Measurements from ENCODE around the gene THOC3. TPM values are rescaled to one million over a fixed set of nuclear protein-coding genes. Genes with fewer than 3 reads are reported as not detected.
"Not testable (repeated sequence)": the region's sequence is repeated elsewhere in the genome, so short reads cannot be mapped to it uniquely, and the experiment has no call there.

The THOC3 gene
- total and polyA plus RNA-seq, 9 donors = 15.1 to 35.4 (median 18.0) TPM

DNA sequence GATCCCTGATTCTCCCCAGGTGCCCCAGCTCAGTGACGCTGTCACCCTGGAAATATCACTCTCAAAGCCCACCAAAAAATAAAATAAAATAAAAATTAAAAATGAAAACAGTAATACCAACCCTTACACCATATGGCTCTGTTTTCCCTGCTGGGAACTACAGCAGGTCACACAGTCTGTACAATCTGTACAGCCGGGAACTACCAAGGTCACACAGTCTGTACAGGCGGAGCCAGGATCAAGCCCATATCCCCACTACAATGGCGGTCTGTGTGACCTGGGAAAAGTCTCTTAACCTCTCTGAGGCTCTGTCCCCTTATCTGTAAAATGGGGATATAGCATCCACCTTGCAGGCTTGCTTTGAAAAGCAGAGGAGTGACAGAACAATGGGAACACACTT lies 29.4 kb upstream of the THOC3 start:
- H3K4me3 ChIP-seq (ENCODE audit: low read length); H3K36me3 ChIP-seq (ENCODE audit: control insufficient read depth, insufficient read depth, low read length); H3K9me3 ChIP-seq (replicated peaks; ENCODE audit: control insufficient read depth, low read depth, low read length); H3K27ac ChIP-seq (ENCODE audit: low read length); H3K4me1 ChIP-seq (ENCODE audit: control insufficient read depth, insufficient read depth, low read length); DNase-seq; H3K27me3 ChIP-seq (ENCODE audit: control insufficient read depth, insufficient read depth, low read length): not testable (repeated sequence)
- WGBS (ENCODE audit: insufficient coverage) = no CpG with 5 or more reads among the region's 4 CpGs

DNA sequence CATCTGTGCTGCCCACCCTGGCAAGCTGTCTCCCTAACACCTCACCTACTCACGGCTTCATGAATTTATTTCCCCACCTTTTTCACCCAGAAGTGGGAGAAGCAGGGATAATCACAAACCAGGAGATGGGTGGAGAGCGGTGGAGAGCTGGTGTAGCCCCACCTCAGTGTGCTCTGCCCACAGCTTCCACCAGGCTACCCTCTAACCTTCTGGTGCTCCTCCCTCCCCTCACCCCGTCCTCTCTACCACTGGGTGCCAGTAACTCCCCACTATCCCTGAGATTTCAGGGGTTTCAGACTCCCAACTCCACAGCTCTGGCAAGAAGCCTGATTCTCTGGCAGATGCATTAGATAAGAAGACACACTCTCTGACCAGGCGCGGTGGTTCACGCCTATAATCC lies 28.7 kb upstream of the THOC3 start:
- H3K9me3 ChIP-seq (replicated peaks; ENCODE audit: control insufficient read depth, low read depth, low read length); H3K27me3 ChIP-seq (ENCODE audit: control insufficient read depth, insufficient read depth, low read length); H3K4me1 ChIP-seq (ENCODE audit: control insufficient read depth, insufficient read depth, low read length); H3K36me3 ChIP-seq (ENCODE audit: control insufficient read depth, insufficient read depth, low read length); DNase-seq; H3K4me3 ChIP-seq (ENCODE audit: low read length); H3K27ac ChIP-seq (ENCODE audit: low read length): not testable (repeated sequence)
- WGBS (ENCODE audit: insufficient coverage) = no CpG with 5 or more reads among the region's 6 CpGs

DNA sequence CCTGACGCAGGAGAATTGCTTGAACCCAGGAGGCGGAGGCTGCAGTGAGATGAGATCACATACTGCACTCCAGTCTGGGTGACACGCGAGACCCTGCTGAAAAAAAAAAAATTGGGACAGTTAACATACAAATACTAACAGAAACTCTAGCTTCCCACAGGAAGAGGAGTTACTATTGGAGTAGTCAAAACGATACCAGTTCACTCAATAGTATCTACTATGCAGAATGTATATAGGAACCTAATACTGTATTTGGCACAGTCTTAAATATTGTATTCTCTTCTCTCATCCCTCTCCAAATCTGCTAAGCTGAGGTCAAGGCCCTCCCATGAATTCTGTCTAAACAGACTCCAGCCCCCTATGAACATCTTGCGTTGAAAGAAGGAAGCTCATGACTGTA lies 27.4 kb upstream of the THOC3 start:
- not testable (repeated sequence) for H3K4me3 ChIP-seq (ENCODE audit: low read length); DNase-seq; H3K27me3 ChIP-seq (ENCODE audit: control insufficient read depth, insufficient read depth, low read length); H3K27ac ChIP-seq (ENCODE audit: low read length); H3K36me3 ChIP-seq (ENCODE audit: control insufficient read depth, insufficient read depth, low read length); H3K9me3 ChIP-seq (replicated peaks; ENCODE audit: control insufficient read depth, low read depth, low read length); H3K4me1 ChIP-seq (ENCODE audit: control insufficient read depth, insufficient read depth, low read length)
- no CpG with 5 or more reads among the region's 6 CpGs for WGBS (ENCODE audit: insufficient coverage)

DNA sequence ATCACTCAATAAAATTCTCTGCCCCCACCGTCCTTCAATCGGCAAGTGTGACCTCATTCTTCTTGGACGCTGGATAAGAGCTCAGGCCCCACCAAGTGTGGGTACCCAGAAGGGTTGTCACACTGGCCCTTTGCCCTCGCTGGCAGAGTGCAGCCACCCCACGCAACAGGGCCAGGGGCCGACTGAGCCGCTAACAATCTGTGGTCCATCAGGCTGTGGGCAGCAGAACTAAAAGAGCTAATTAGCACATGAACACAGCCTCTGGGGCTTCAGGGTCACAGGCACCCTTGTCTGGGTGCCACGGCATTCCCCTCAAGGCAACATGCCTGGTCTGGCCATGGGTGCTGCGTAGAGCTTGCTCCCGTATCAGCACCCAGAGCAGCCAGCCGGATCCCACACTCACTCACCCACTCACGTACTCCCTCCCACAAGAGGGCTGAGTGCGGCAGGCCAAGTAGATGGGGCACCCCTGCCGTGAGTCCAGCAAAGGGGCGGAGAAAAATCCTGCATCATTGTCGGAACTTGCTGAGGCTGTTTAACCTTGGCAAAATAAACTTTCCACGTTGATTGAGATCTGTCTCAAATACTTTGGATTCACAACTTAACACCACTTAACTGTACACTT lies 11.4 kb upstream of the THOC3 start:
- H3K27me3 ChIP-seq (ENCODE audit: control insufficient read depth, insufficient read depth, low read length); H3K4me3 ChIP-seq (ENCODE audit: low read length); DNase-seq; H3K4me1 ChIP-seq (ENCODE audit: control insufficient read depth, insufficient read depth, low read length); H3K9me3 ChIP-seq (replicated peaks; ENCODE audit: control insufficient read depth, low read depth, low read length); H3K27ac ChIP-seq (ENCODE audit: low read length); H3K36me3 ChIP-seq (ENCODE audit: control insufficient read depth, insufficient read depth, low read length): not testable (repeated sequence)
- WGBS (ENCODE audit: insufficient coverage) = 70% methylated on average over 2 of the region's 17 CpGs

- H3K27ac ChIP-seq (ENCODE audit: low read length); H3K27me3 ChIP-seq (ENCODE audit: control insufficient read depth, insufficient read depth, low read length); H3K4me1 ChIP-seq (ENCODE audit: control insufficient read depth, insufficient read depth, low read length); DNase-seq; H3K9me3 ChIP-seq (replicated peaks; ENCODE audit: control insufficient read depth, low read depth, low read length); H3K36me3 ChIP-seq (ENCODE audit: control insufficient read depth, insufficient read depth, low read length): not testable (repeated sequence)
- peak overlapping the region; percentile 13 for H3K4me3 ChIP-seq (ENCODE audit: low read length)
- 33% methylated on average over 1 of the region's 6 CpGs for whole genome bisulfite sequencing (ENCODE audit: insufficient coverage)
Observed at GRCh38 chr5:175968381-175968780, 266 bp upstream of the THOC3 start.

DNA sequence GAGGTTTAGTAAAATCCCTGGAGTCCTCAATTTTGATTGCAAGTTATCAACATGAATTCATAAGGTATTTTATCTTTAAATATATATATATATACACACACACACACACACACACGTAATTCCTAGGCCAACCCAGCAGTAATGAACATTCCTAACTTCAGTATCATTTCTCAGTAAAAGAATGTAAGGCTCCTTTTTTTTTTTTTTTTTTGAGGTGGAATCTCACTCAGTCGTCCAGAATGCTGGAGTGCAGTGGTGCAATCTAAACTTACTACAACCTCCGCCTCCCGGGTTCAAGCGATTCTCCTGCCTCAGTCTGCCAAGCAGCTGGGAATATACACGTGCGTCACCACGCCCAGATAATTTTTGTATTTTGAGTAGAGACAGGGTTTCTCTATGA lies 5.8 kb downstream of the THOC3 start:
- H3K9me3 ChIP-seq (replicated peaks; ENCODE audit: control insufficient read depth, low read depth, low read length); H3K27me3 ChIP-seq (ENCODE audit: control insufficient read depth, insufficient read depth, low read length); H3K27ac ChIP-seq (ENCODE audit: low read length); H3K4me1 ChIP-seq (ENCODE audit: control insufficient read depth, insufficient read depth, low read length); H3K36me3 ChIP-seq (ENCODE audit: control insufficient read depth, insufficient read depth, low read length); H3K4me3 ChIP-seq (ENCODE audit: low read length); DNase-seq: not testable (repeated sequence)
- WGBS (ENCODE audit: insufficient coverage) = no CpG with 5 or more reads among the region's 8 CpGs

DNA sequence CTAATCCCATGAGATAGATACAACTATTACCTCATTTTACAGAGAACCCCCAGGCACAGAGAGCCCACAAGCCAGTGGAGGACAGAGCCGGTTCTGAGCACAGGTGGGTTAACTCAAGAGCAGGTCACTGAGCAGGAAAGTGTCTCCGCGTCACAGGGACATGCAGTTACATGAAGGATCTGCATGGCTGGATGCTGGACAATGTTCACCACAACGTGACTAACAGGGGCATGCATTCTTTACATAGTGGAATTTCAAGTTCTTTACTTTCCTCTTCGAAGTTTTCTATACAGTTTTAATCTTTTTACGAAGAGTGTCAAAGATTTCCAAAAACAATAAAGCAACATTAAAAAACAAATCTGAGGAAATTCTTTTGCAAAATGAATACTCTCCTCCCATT lies 7.9 kb downstream of the THOC3 start:
- H3K27ac ChIP-seq (ENCODE audit: low read length); H3K36me3 ChIP-seq (ENCODE audit: control insufficient read depth, insufficient read depth, low read length); H3K9me3 ChIP-seq (replicated peaks; ENCODE audit: control insufficient read depth, low read depth, low read length); H3K4me3 ChIP-seq (ENCODE audit: low read length); DNase-seq; H3K27me3 ChIP-seq (ENCODE audit: control insufficient read depth, insufficient read depth, low read length); H3K4me1 ChIP-seq (ENCODE audit: control insufficient read depth, insufficient read depth, low read length): not testable (repeated sequence)
- WGBS (ENCODE audit: insufficient coverage) = no CpG with 5 or more reads among the region's 6 CpGs

DNA sequence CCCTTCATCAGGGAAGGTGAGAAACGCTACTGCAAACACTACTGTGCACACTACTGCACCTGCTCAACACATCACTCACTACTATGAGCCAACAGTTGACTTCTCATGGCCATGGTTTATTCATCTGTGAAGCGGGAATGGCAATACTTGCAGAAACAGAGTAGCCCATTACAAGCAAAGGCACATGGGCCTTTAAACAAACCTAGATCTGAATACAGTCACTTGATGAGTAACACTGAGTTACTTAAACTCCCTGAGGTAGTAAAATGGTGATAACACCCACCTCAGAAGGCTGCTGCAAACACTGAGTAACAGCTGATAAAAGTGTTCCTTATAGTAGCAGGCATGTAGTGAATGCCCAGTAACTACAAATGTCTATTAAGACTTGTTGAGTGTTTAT lies 9.6 kb downstream of the THOC3 start:
- no CpG with 5 or more reads among the region's 2 CpGs for WGBS (ENCODE audit: insufficient coverage)
- not testable (repeated sequence) for H3K27me3 ChIP-seq (ENCODE audit: control insufficient read depth, insufficient read depth, low read length); H3K4me3 ChIP-seq (ENCODE audit: low read length); H3K9me3 ChIP-seq (replicated peaks; ENCODE audit: control insufficient read depth, low read depth, low read length); H3K4me1 ChIP-seq (ENCODE audit: control insufficient read depth, insufficient read depth, low read length); DNase-seq; H3K27ac ChIP-seq (ENCODE audit: low read length); H3K36me3 ChIP-seq (ENCODE audit: control insufficient read depth, insufficient read depth, low read length)

DNA sequence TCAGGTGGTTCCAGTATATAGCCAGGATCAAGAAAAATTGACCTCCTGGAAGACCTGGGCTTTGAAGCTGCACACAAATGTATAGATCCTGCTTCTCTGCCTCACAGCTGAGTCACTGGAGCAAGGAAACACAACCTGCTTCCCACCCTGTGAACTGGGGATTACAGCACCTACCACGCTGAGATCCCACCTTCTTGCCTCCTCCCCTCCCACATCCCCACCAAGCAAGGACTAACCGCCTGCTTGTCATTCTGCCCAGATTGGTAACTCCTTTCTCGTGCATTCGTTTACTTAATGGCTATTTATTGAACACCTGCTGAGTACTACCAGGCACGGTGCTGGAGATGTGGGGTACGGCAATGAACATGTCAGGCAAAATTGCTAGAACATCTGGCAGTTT lies 14.0 kb downstream of the THOC3 start:
- not testable (repeated sequence) for H3K27ac ChIP-seq (ENCODE audit: low read length); DNase-seq
- no CpG with 5 or more reads among the region's 6 CpGs for WGBS (ENCODE audit: insufficient coverage)

DNA sequence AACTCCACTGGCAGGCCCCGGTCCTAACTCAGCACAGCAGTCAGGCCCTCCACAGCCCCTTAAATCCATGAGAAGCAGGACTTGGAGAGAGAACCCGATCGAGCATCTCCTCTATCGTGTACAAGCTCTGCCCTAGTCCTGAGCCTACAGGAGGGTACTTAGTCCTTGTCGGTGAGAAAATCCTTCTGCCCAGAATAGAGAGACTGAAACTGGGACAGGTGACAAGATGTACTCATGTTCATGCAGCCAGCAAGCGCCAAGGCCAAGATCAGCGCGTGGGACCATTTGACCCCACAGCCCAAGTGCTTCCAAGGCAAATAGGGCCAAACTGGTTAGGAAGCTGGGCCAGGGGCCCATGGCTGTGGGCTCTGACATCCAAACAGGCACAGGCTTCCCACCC lies 15.3 kb downstream of the THOC3 start:
- not testable (repeated sequence) for H3K4me1 ChIP-seq (ENCODE audit: control insufficient read depth, insufficient read depth, low read length); H3K27ac ChIP-seq (ENCODE audit: low read length); H3K4me3 ChIP-seq (ENCODE audit: low read length); H3K36me3 ChIP-seq (ENCODE audit: control insufficient read depth, insufficient read depth, low read length); H3K27me3 ChIP-seq (ENCODE audit: control insufficient read depth, insufficient read depth, low read length); H3K9me3 ChIP-seq (replicated peaks; ENCODE audit: control insufficient read depth, low read depth, low read length); DNase-seq
- no CpG with 5 or more reads among the region's 8 CpGs for WGBS (ENCODE audit: insufficient coverage)

More for the DNA sequence above, 14.0 kb downstream of the THOC3 start:
- H3K4me1 ChIP-seq (ENCODE audit: control insufficient read depth, insufficient read depth, low read length); H3K4me3 ChIP-seq (ENCODE audit: low read length); H3K36me3 ChIP-seq (ENCODE audit: control insufficient read depth, insufficient read depth, low read length); H3K27me3 ChIP-seq (ENCODE audit: control insufficient read depth, insufficient read depth, low read length); H3K9me3 ChIP-seq (replicated peaks; ENCODE audit: control insufficient read depth, low read depth, low read length): not testable (repeated sequence)

DNA sequence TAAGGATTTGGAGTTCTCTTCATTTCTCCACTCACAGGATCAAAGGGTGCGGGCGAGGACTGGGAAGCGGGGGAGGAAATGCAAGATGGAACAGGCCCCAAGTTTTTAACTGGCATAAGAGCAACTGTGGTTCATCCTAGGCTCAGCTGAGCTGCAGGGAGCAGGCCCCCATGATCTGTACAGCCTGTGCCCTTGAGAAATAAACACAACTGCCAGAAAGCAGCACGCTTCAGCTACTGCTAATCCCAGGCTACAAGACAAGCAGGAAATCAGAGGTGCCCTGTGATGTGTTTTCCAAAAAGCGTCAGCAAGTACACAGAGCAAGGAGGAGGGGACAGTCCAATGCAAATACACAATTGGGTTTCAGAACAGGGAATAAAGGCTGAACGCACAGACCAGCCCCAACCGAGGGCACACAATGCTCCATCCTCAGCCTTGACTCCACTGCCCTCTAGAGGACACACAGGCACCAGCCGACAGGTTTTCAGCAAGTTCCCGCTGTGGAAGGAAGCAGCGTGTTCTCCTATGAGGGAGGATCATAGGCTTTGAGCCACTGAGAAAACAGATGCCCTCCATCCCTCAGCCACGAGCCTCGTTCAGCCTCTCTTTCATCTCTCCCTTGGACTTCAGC lies 16.7 kb downstream of the THOC3 start:
- H3K36me3 ChIP-seq (ENCODE audit: control insufficient read depth, insufficient read depth, low read length); H3K4me1 ChIP-seq (ENCODE audit: control insufficient read depth, insufficient read depth, low read length); H3K9me3 ChIP-seq (replicated peaks; ENCODE audit: control insufficient read depth, low read depth, low read length); H3K27me3 ChIP-seq (ENCODE audit: control insufficient read depth, insufficient read depth, low read length); DNase-seq; H3K27ac ChIP-seq (ENCODE audit: low read length); H3K4me3 ChIP-seq (ENCODE audit: low read length): not testable (repeated sequence)
- no CpG with 5 or more reads among the region's 12 CpGs for WGBS (ENCODE audit: insufficient coverage)
